ENCODE measurements around the gene LNX1.

The LNX1 gene

GRCh38 chr4:53599632-53600031 lies 8.3 kb upstream of the LNX1 start:
- no peak for DNase-seq (ENCODE audit: low read depth in 2 of 2)

- DNase-seq (ENCODE audit: low read depth in 2 of 2) = no peak
Measured at GRCh38 chr4:53598901-53599300, 7.6 kb upstream of the LNX1 start.

GRCh38 chr4:53598483-53598882 lies 7.2 kb upstream of the LNX1 start:
- DNase-seq (ENCODE audit: low read depth in 2 of 2) = no peak

GRCh38 chr4:53596901-53597300 lies 5.6 kb upstream of the LNX1 start:
- no peak for DNase-seq (ENCODE audit: low read depth in 2 of 2)

GRCh38 chr4:53595834-53596233 lies 4.5 kb upstream of the LNX1 start:
- DNase-seq (ENCODE audit: low read depth in 2 of 2) = no peak

GRCh38 chr4:53595204-53595603 lies 3.9 kb upstream of the LNX1 start:
- no peak for DNase-seq (ENCODE audit: low read depth in 2 of 2)

- DNase-seq (ENCODE audit: low read depth in 2 of 2) = no peak
Measured at GRCh38 chr4:53593765-53594164, 2.5 kb upstream of the LNX1 start.

- no peak for DNase-seq (ENCODE audit: low read depth in 2 of 2)
Measured at GRCh38 chr4:53592686-53593501, 1.6 kb upstream of the LNX1 start.

GRCh38 chr4:53592122-53592521 lies 836 bp upstream of the LNX1 start:
- DNase-seq (ENCODE audit: low read depth in 2 of 2) = no peak

GRCh38 chr4:53590187-53590586 lies 1.1 kb downstream of the LNX1 start:
- DNase-seq (ENCODE audit: low read depth in 2 of 2) = no peak

- DNase-seq (ENCODE audit: low read depth in 2 of 2) = no peak
Measured at GRCh38 chr4:53589511-53589910, 1.8 kb downstream of the LNX1 start.

GRCh38 chr4:53587135-53587534 lies 4.2 kb downstream of the LNX1 start:
- DNase-seq (ENCODE audit: low read depth in 2 of 2) = no peak

- DNase-seq (ENCODE audit: low read depth in 2 of 2) = no peak
Measured at GRCh38 chr4:53586121-53586816, 5.0 kb downstream of the LNX1 start.

- no peak for DNase-seq (ENCODE audit: low read depth in 2 of 2)
Measured at GRCh38 chr4:53584658-53585057, 6.6 kb downstream of the LNX1 start.

- DNase-seq (ENCODE audit: low read depth in 2 of 2) = no peak
Measured at GRCh38 chr4:53583513-53583912, 7.8 kb downstream of the LNX1 start.

- DNase-seq (ENCODE audit: low read depth in 2 of 2) = no peak
Measured at GRCh38 chr4:53582194-53582593, 9.1 kb downstream of the LNX1 start.

- DNase-seq (ENCODE audit: low read depth in 2 of 2) = no peak
Measured at GRCh38 chr4:53580274-53580673, 11.0 kb downstream of the LNX1 start.

- DNase-seq (ENCODE audit: low read depth in 2 of 2) = no peak
Measured at GRCh38 chr4:53579826-53580225, 11.5 kb downstream of the LNX1 start.

GRCh38 chr4:53576676-53577372 lies 14.5 kb downstream of the LNX1 start:
- no peak for DNase-seq (ENCODE audit: low read depth in 2 of 2)

- DNase-seq (ENCODE audit: low read depth in 2 of 2) = no peak
Measured at GRCh38 chr4:53576071-53576617, 15.1 kb downstream of the LNX1 start.

GRCh38 chr4:53575552-53575951 lies 15.7 kb downstream of the LNX1 start:
- no peak for DNase-seq (ENCODE audit: low read depth in 2 of 2)

GRCh38 chr4:53574528-53574927 lies 16.8 kb downstream of the LNX1 start:
- no peak for DNase-seq (ENCODE audit: low read depth in 2 of 2)

All from stimulated activated CD8-positive, alpha-beta memory T cell treated with anti-CD3 and anti-CD28 coated beads, Interleukin-2, amount 100 ng/mL, for 1 hour (primary cell).